ENCODE results near the gene AIFM3. TPM values are rescaled to one million over a fixed set of nuclear protein-coding genes. Genes with fewer than 3 reads are reported as not detected.
"Not testable (repeated sequence)": the region's sequence is repeated elsewhere in the genome, so short reads cannot be mapped to it uniquely, and the experiment has no call there.

The AIFM3 gene
- polyA plus RNA-seq, 5 donors = 0.50 to 1.1 (median 0.76) TPM

GRCh38 chr22:21000987-21001600 lies 34.0 kb downstream of the AIFM3 start:
- DNase-seq = no peak

- peak; percentile 97 to 99 for DNase-seq
Observed at GRCh38 chr22:21001601-21002325, 34.7 kb downstream of the AIFM3 start, which contains the start of gene THAP7. Gene THAP7 (minus strand): TSS chr22:21002118. CDS start chr22:21001911, 207 bp downstream.

- DNase-seq = no peak
Observed at GRCh38 chr22:21003782-21004181, 36.7 kb downstream of the AIFM3 start.

- DNase-seq = not testable (repeated sequence)
Observed at GRCh38 chr22:21009208-21009607, 42.2 kb downstream of the AIFM3 start.

- DNase-seq = peak in 1 of 2 donors; percentile 36
Observed at GRCh38 chr22:21009638-21010425, 42.8 kb downstream of the AIFM3 start.

GRCh38 chr22:21010426-21011113 lies 43.5 kb downstream of the AIFM3 start:
- no peak for DNase-seq

- DNase-seq = no peak
Observed at GRCh38 chr22:21012446-21013407, 45.7 kb downstream of the AIFM3 start.

GRCh38 chr22:21013657-21014201 lies 46.7 kb downstream of the AIFM3 start:
- no peak for DNase-seq

GRCh38 chr22:21014202-21014725 lies 47.2 kb downstream of the AIFM3 start:
- peak; percentile 92 to 95 for DNase-seq

- DNase-seq = peak; percentile 57 to 68
Observed at GRCh38 chr22:21014726-21015465, 47.8 kb downstream of the AIFM3 start, which contains the start of gene P2RX6. Gene P2RX6 (plus strand): TSS chr22:21015165. CDS start chr22:21015175, 10 bp downstream.

GRCh38 chr22:21015466-21016006 lies 48.5 kb downstream of the AIFM3 start:
- no peak for DNase-seq

- DNase-seq = no peak
Observed at GRCh38 chr22:21016644-21017420, 49.8 kb downstream of the AIFM3 start.

- DNase-seq = no peak
Observed at GRCh38 chr22:21018314-21018713, 51.3 kb downstream of the AIFM3 start.

- DNase-seq = no peak
Observed at GRCh38 chr22:21020802-21021429, 53.9 kb downstream of the AIFM3 start.

GRCh38 chr22:21022507-21022906 lies 55.5 kb downstream of the AIFM3 start:
- DNase-seq = no peak

- no peak for DNase-seq
Observed at GRCh38 chr22:21022955-21023614, 56.0 kb downstream of the AIFM3 start.

- DNase-seq = no peak
Observed at GRCh38 chr22:21025266-21025665, 58.2 kb downstream of the AIFM3 start.

All from right lung (tissue), 5 donors.